ENCODE measurements around the gene SLC35F3. TPM values are rescaled to one million over a fixed set of nuclear protein-coding genes. Genes with fewer than 3 reads are reported as not detected.

SLC35F3 gene
- total RNA-seq, 2 experiments from 2014 or later: 0.59 to 0.70 TPM

GRCh38 chr1:234014208-234014607, 109.7 kb downstream of the SLC35F3 start:
- CTCF ChIA-PET: no interaction called here

GRCh38 chr1:234018816-234019215, 114.3 kb downstream of the SLC35F3 start:
- POLR2A ChIA-PET: no interaction called here
- Mint-ChIP-seq H3K9me3 (no peaks in the 10 kb centered on the region), H3K4me1 (ENCODE audit: low read depth) (no peaks in the 10 kb centered on the region), H3K36me3 (no peaks in the 10 kb centered on the region), H3K4me3 (no peak overlapping the region), H3K27ac (no peak overlapping the region), H3K27me3 (peaks cover 7% of the 10 kb centered on the region)
- CTCF ChIA-PET: no interaction called here
- no peak for DNase-seq
- intact Hi-C loops (cut with micrococcal nuclease): no loop called here

More at GRCh38 chr1:234014208-234014607, 109.7 kb downstream of the SLC35F3 start:
- no peaks in the 10 kb centered on the region for H3K36me3 Mint-ChIP-seq
- intact Hi-C loops (cut with micrococcal nuclease): no loop called here
- DNase-seq: no peak
- no peak overlapping the region for H3K27ac Mint-ChIP-seq
- POLR2A ChIA-PET: interaction anchor here (0.6 kb wide), 1 partner anchor 8 kb away, joined by 3 read pairs; no protein-coding TSS in a partner anchor
- no peak overlapping the region for H3K4me3 Mint-ChIP-seq
- H3K4me1 Mint-ChIP-seq (ENCODE audit: low read depth): no peaks in the 10 kb centered on the region
- H3K27me3 Mint-ChIP-seq: peaks cover 10% of the 10 kb centered on the region
- H3K9me3 Mint-ChIP-seq: peaks cover 4% of the 10 kb centered on the region

GRCh38 chr1:234019387-234019786, 114.9 kb downstream of the SLC35F3 start:
- CTCF ChIA-PET: no interaction called here
- no peak overlapping the region for H3K4me3 Mint-ChIP-seq
- no peaks in the 10 kb centered on the region for H3K36me3 Mint-ChIP-seq

GRCh38 chr1:234022302-234022701, 117.8 kb downstream of the SLC35F3 start:
- Mint-ChIP-seq H3K27ac (no peak overlapping the region), H3K27me3 (peaks cover 5% of the 10 kb centered on the region), H3K9me3 (no peaks in the 10 kb centered on the region), H3K36me3 (no peaks in the 10 kb centered on the region), H3K4me1 (ENCODE audit: low read depth) (no peaks in the 10 kb centered on the region), H3K4me3 (no peak overlapping the region)
- DNase-seq: no peak
- CTCF ChIA-PET: no interaction called here
- POLR2A ChIA-PET: interaction anchor here (0.6 kb wide), 1 partner anchor 8 kb away, joined by 3 read pairs; no protein-coding TSS in a partner anchor
- intact Hi-C loops (cut with micrococcal nuclease): no loop called here

More at GRCh38 chr1:234019387-234019786, 114.9 kb downstream of the SLC35F3 start:
- H3K9me3 Mint-ChIP-seq: no peaks in the 10 kb centered on the region
- POLR2A ChIA-PET: no interaction called here
- no peak overlapping the region for H3K27ac Mint-ChIP-seq
- H3K27me3 Mint-ChIP-seq: peaks cover 5% of the 10 kb centered on the region
- H3K4me1 Mint-ChIP-seq (ENCODE audit: low read depth): no peaks in the 10 kb centered on the region
- intact Hi-C loops (cut with micrococcal nuclease): no loop called here
- no peak for DNase-seq

GRCh38 chr1:234039603-234040002, 135.1 kb downstream of the SLC35F3 start:
- no peak overlapping the region for H3K4me3 Mint-ChIP-seq
- intact Hi-C loops (cut with micrococcal nuclease): no loop called here
- H3K4me1 Mint-ChIP-seq (ENCODE audit: low read depth): no peaks in the 10 kb centered on the region
- no peaks in the 10 kb centered on the region for H3K9me3 Mint-ChIP-seq
- POLR2A ChIA-PET: no interaction called here
- H3K36me3 Mint-ChIP-seq: no peaks in the 10 kb centered on the region
- peaks cover 15% of the 10 kb centered on the region for H3K27me3 Mint-ChIP-seq
- no peak for DNase-seq
- no peak overlapping the region for H3K27ac Mint-ChIP-seq
- CTCF ChIA-PET: no interaction called here

- intact Hi-C loops (cut with micrococcal nuclease): no loop called here
- no peak for DNase-seq
- Mint-ChIP-seq H3K4me3 (no peak overlapping the region), H3K4me1 (ENCODE audit: low read depth) (no peaks in the 10 kb centered on the region), H3K9me3 (no peaks in the 10 kb centered on the region), H3K27me3 (peaks cover 14% of the 10 kb centered on the region), H3K27ac (no peak overlapping the region), H3K36me3 (no peaks in the 10 kb centered on the region)
- CTCF ChIA-PET: no interaction called here
- POLR2A ChIA-PET: no interaction called here
These were observed 136.2 kb downstream of the SLC35F3 start for GRCh38 chr1:234040446-234041317.

- Mint-ChIP-seq H3K27ac (no peak overlapping the region), H3K36me3 (no peaks in the 10 kb centered on the region), H3K27me3 (peaks cover 5% of the 10 kb centered on the region), H3K4me1 (ENCODE audit: low read depth) (no peaks in the 10 kb centered on the region), H3K4me3 (no peak overlapping the region), H3K9me3 (peaks cover 7% of the 10 kb centered on the region)
- ChIA-PET POLR2A (no interaction called here), CTCF (no interaction called here)
- intact Hi-C loops (cut with micrococcal nuclease): no loop called here
- no peak for DNase-seq
These were observed 139.6 kb downstream of the SLC35F3 start for GRCh38 chr1:234044079-234044478.

- intact Hi-C loops (cut with micrococcal nuclease): no loop called here
- no peak overlapping the region for H3K4me3 Mint-ChIP-seq
- ChIA-PET CTCF (no interaction called here), POLR2A (no interaction called here)
- DNase-seq: no peak
- H3K4me1 Mint-ChIP-seq (ENCODE audit: low read depth): no peaks in the 10 kb centered on the region
- peaks cover 9% of the 10 kb centered on the region for H3K9me3 Mint-ChIP-seq
- H3K27me3 Mint-ChIP-seq: peaks cover 1% of the 10 kb centered on the region
- no peaks in the 10 kb centered on the region for H3K36me3 Mint-ChIP-seq
- no peak overlapping the region for H3K27ac Mint-ChIP-seq
These were observed 142.6 kb downstream of the SLC35F3 start for GRCh38 chr1:234047123-234047522.

- Mint-ChIP-seq H3K4me3 (no peak overlapping the region), H3K27ac (no peak overlapping the region), H3K27me3 (peaks cover 12% of the 10 kb centered on the region), H3K4me1 (ENCODE audit: low read depth) (no peaks in the 10 kb centered on the region), H3K9me3 (peaks cover 5% of the 10 kb centered on the region), H3K36me3 (no peaks in the 10 kb centered on the region)
- CTCF ChIA-PET: interaction anchor here (1.0 to 1.5 kb wide), 2 partner anchors 621 to 668 kb away, joined by 5 read pairs; no protein-coding TSS in a partner anchor
- DNase-seq: no peak
- intact Hi-C loops (cut with micrococcal nuclease): no loop called here
- POLR2A ChIA-PET: no interaction called here
These were observed 157.7 kb downstream of the SLC35F3 start for GRCh38 chr1:234062166-234062565.

- Mint-ChIP-seq H3K27ac (no peak overlapping the region), H3K27me3 (peaks cover 12% of the 10 kb centered on the region)
- POLR2A ChIA-PET: no interaction called here
These were observed 161.4 kb downstream of the SLC35F3 start for GRCh38 chr1:234065794-234066447.

GRCh38 chr1:234067581-234068337, 163.3 kb downstream of the SLC35F3 start:
- DNase-seq: no peak
- CTCF ChIA-PET: interaction anchor here (0.8 to 4.3 kb wide), 7 partner anchors 590 to 763 kb away, joined by 3 to 55 read pairs (median 15); no protein-coding TSS in a partner anchor
- H3K27me3 Mint-ChIP-seq: peaks cover 9% of the 10 kb centered on the region
- no peak overlapping the region for H3K4me3 Mint-ChIP-seq
- POLR2A ChIA-PET: no interaction called here
- no peak overlapping the region for H3K27ac Mint-ChIP-seq
- intact Hi-C loops (cut with micrococcal nuclease): loop anchor here (2.0 kb wide), 2 partner anchors 627 to 763 kb away; no protein-coding TSS in a partner anchor
- no peaks in the 10 kb centered on the region for H3K36me3 Mint-ChIP-seq
- H3K4me1 Mint-ChIP-seq (ENCODE audit: low read depth): no peaks in the 10 kb centered on the region
- H3K9me3 Mint-ChIP-seq: no peaks in the 10 kb centered on the region

More at GRCh38 chr1:234065794-234066447, 161.4 kb downstream of the SLC35F3 start:
- H3K36me3 Mint-ChIP-seq: no peaks in the 10 kb centered on the region
- DNase-seq: peak; percentile 76
- no peak overlapping the region for H3K4me3 Mint-ChIP-seq
- intact Hi-C loops (cut with micrococcal nuclease): loop anchor here (2.0 kb wide), 2 partner anchors 625 to 761 kb away; no protein-coding TSS in a partner anchor
- H3K4me1 Mint-ChIP-seq (ENCODE audit: low read depth): no peaks in the 10 kb centered on the region
- CTCF ChIA-PET: interaction anchor here (0.6 to 4.3 kb wide), 24 partner anchors 9 to 798 kb away, joined by 3 to 55 read pairs (median 4); no protein-coding TSS in a partner anchor
- peaks cover 5% of the 10 kb centered on the region for H3K9me3 Mint-ChIP-seq

- POLR2A ChIA-PET: no interaction called here
These were observed 165.3 kb downstream of the SLC35F3 start for GRCh38 chr1:234069760-234070159.

More at GRCh38 chr1:234069760-234070159, 165.3 kb downstream of the SLC35F3 start:
- CTCF ChIA-PET: interaction anchor here (0.7 to 4.3 kb wide), 2 partner anchors 629 to 674 kb away, joined by 3 to 55 read pairs; no protein-coding TSS in a partner anchor
- intact Hi-C loops (cut with micrococcal nuclease): no loop called here
- Mint-ChIP-seq H3K4me1 (ENCODE audit: low read depth) (no peaks in the 10 kb centered on the region), H3K4me3 (no peak overlapping the region), H3K27me3 (peaks cover 12% of the 10 kb centered on the region), H3K27ac (no peak overlapping the region), H3K36me3 (no peaks in the 10 kb centered on the region), H3K9me3 (no peaks in the 10 kb centered on the region)
- DNase-seq: no peak

Measured in activated CD4-positive, alpha-beta memory T cell treated with anti-CD3 and anti-CD28 coated beads for 36 hours (primary cell).